ENCODE results near the gene ZNF467. TPM values are rescaled to one million over a fixed set of nuclear protein-coding genes. Genes with fewer than 3 reads are reported as not detected.

ZNF467 gene
- total and polyA plus RNA-seq, 2 donors (not counting 3 experiments of a cell fraction or from before 2014, with no cell fraction given), result 4.2 to 8.9 TPM

DNA sequence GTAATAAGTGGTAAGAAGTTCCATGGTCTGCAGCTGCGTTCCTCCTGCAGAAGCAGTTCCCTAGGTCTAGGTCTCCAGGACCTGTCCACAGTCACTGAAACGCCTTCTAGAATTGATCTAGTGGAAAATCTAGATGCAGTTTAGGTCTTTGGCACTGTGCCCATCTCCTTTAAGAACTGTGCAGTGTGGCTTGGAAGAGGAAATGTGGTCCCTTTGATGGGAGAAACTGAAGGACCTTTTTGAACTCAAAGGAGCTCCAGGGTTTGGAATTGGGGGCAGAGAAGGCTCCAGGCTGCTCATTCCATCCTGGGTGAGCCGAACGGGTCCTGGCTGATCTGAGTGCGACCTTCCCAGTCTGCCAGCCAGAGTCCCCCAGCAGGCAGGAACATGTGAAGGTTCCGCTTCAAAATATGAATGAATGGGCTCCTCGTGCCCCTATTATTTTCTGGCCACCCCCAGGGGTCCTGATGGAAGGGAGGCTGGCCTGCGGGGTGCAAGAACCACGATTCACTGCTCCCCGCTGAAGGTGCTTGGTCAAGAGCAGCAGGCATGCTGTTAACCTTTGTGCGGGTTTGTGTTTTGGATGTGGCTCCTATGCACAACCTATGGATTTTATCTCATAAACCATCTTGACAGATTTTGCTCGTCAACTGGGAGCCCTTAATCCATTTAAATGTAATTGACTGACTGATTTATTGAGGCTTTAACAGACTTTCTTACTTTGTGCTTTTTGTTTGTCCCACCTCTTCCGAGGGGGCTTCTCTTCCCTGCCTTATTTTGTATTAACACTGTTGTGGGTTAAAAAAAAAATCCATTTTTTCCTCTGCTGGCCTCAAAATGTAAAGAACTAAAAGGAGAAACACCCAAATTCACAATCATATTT, 36.7 kb downstream of the ZNF467 start:
- no TSS peak for BruUV-seq (replicated peaks)

More for the DNA sequence above, 36.7 kb downstream of the ZNF467 start:
- Histone ChIP-seq H3K9me1 (replicated peaks; ENCODE audit: control insufficient read depth, extremely low read depth, insufficient read depth, low read length) (no peaks in the 10 kb centered on the region), H3K79me2 (ENCODE audit: control insufficient read depth, insufficient read depth, low read length) (no peaks in the 10 kb centered on the region), H3K27ac (ENCODE audit: insufficient read depth, low read depth, low read length) (no peak overlapping the region), H3K9me3 (replicated peaks; ENCODE audit: control insufficient read depth, insufficient read depth, low read length) (no peaks in the 10 kb centered on the region), H3K4me3 (replicated peaks in 1 of 3; ENCODE audit: insufficient read depth in 1 of 3, low read depth in 1 of 3, low read length in 3 of 3) (no peak overlapping the region), H3K4me2 (ENCODE audit: insufficient read depth, low read length) (no peak overlapping the region), H4K20me1 (replicated peaks; ENCODE audit: control insufficient read depth, extremely low read depth, insufficient read depth, low read length) (no peaks in the 10 kb centered on the region), H3K4me1 (ENCODE audit: control insufficient read depth, extremely low read depth, insufficient read depth, low read length) (no peaks in the 10 kb centered on the region), H2AFZ (ENCODE audit: low read depth, low read length) (no peak overlapping the region), H3K36me3 (ENCODE audit: control insufficient read depth in 2 of 2, extremely low read depth in 1 of 2, insufficient read depth in 2 of 2, low read length in 2 of 2) (no peaks in the 10 kb centered on the region), H3K27me3 (ENCODE audit: control insufficient read depth in 2 of 2, insufficient read depth in 2 of 2, low read length in 2 of 2) (no peaks in the 10 kb centered on the region), H3K9ac (replicated peaks; ENCODE audit: extremely low read depth, insufficient read depth, low read length) (no peak overlapping the region)
- intact Hi-C loops (cut with micrococcal nuclease), result no loop called here
- dilution Hi-C loops (cut with MboI; ENCODE audit: extremely low pct_ligation_motif_present, low sequenced_read_pairs), result no loop called here
- ChIA-PET POLR2A (no interaction called here), CTCF (interaction anchor here (1.0 kb wide), 1 partner anchor 74 kb away, joined by 3 read pairs; no protein-coding TSS in a partner anchor)
- FAIRE-seq, result no peak
- DNase-seq (ENCODE audit: low read depth, low spot score), result no peak
- TF ChIP-seq JUN (IDR thresholded peaks at IDR 0.05; ENCODE audit: borderline replicate concordance, insufficient read depth, insufficient read length, low read depth), result no peak
- TF ChIP-seq, protein P1, sequence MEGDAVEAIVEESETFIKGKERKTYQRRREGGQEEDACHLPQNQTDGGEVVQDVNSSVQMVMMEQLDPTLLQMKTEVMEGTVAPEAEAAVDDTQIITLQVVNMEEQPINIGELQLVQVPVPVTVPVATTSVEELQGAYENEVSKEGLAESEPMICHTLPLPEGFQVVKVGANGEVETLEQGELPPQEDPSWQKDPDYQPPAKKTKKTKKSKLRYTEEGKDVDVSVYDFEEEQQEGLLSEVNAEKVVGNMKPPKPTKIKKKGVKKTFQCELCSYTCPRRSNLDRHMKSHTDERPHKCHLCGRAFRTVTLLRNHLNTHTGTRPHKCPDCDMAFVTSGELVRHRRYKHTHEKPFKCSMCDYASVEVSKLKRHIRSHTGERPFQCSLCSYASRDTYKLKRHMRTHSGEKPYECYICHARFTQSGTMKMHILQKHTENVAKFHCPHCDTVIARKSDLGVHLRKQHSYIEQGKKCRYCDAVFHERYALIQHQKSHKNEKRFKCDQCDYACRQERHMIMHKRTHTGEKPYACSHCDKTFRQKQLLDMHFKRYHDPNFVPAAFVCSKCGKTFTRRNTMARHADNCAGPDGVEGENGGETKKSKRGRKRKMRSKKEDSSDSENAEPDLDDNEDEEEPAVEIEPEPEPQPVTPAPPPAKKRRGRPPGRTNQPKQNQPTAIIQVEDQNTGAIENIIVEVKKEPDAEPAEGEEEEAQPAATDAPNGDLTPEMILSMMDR (IDR thresholded peaks at IDR 0.05; ENCODE audit: extremely low read depth in 1 of 2, insufficient read depth in 1 of 2, low read depth in 1 of 2, low read length in 2 of 2), result no peak
- TF ChIP-seq MYC (IDR thresholded peaks at IDR 0.05; ENCODE audit: low read depth, low read length), result no peak
- TF ChIP-seq, protein P2, sequence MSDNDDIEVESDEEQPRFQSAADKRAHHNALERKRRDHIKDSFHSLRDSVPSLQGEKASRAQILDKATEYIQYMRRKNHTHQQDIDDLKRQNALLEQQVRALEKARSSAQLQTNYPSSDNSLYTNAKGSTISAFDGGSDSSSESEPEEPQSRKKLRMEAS (IDR thresholded peaks at IDR 0.05; ENCODE audit: insufficient read depth, insufficient read length), result no peak
- no peak for TF ChIP-seq POLR2A (IDR thresholded peaks at IDR 0.05; ENCODE audit: low read depth, low read length)
- TF ChIP-seq POLR2AphosphoS5 (IDR thresholded peaks at IDR 0.05; ENCODE audit: insufficient read depth, low read depth, low read length), result no peak
- TF ChIP-seq GATA2 (IDR thresholded peaks at IDR 0.05; ENCODE audit: insufficient read depth, insufficient read length, low read depth, low read length), result no peak
- no peak for TF ChIP-seq EZH2 (IDR thresholded peaks at IDR 0.05; ENCODE audit: borderline replicate concordance, low read depth, low read length, severe bottlenecking)
- no peak for TF ChIP-seq FOS (IDR thresholded peaks at IDR 0.05; ENCODE audit: borderline replicate concordance, insufficient read depth, low read length)

Data from endothelial cell of umbilical vein (primary cell).